ENCODE measurements around the gene ROR2. TPM values are rescaled to one million over a fixed set of nuclear protein-coding genes. Genes with fewer than 3 reads are reported as not detected.

ROR2 gene
- total and polyA plus RNA-seq, 2 of the 13 experiments (the other 11 are each of a cell fraction or from before 2014, with no cell fraction given), result not detected

DNA sequence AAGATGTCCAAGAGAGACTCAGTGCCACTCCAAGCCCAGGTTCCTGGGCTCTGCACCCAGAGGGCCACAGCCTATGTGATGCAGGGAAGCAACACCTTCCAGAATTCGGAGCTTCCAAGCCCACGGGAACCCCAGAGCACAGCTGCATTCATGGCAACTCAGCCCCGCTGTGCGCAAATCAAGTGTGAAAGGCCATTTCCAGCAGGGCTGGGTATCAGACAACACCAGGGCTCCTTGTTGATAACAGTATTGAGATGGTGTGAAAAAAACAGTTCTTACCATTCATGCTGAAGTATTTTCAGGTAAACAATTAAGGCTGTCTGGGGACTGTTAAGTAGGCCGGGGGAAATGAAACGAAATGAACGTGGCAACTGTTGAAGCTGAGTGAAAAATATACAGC, 10.1 kb downstream of the ROR2 start:
- TF ChIP-seq, protein P1, sequence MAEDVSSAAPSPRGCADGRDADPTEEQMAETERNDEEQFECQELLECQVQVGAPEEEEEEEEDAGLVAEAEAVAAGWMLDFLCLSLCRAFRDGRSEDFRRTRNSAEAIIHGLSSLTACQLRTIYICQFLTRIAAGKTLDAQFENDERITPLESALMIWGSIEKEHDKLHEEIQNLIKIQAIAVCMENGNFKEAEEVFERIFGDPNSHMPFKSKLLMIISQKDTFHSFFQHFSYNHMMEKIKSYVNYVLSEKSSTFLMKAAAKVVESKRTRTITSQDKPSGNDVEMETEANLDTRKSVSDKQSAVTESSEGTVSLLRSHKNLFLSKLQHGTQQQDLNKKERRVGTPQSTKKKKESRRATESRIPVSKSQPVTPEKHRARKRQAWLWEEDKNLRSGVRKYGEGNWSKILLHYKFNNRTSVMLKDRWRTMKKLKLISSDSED (CRISPR knock-in tag; IDR thresholded peaks at IDR 0.05), result no peak
- TF ChIP-seq ATF2 (CRISPR knock-in tag; IDR thresholded peaks at IDR 0.05) (no peak), STAG1 (CRISPR knock-in tag; IDR thresholded peaks at IDR 0.05) (no peak)
- intact Hi-C loops (cut with micrococcal nuclease; ENCODE audit: unreplicated experiment), result no loop called here
- H3K36me3 ChIP-seq (replicated peaks in 1 of 2; ENCODE audit: control insufficient read depth in 1 of 2, insufficient read depth in 2 of 2, low read length in 2 of 2), result no peaks in the 10 kb centered on the region
- H3K27me3 ChIP-seq (ENCODE audit: control insufficient read depth in 1 of 2, insufficient read depth in 2 of 2, low read length in 2 of 2), result peaks cover 1 to 28% of the 10 kb centered on the region in 2 experiments; a peak in 3 of 5 replicates
- ChIA-PET CTCF (ENCODE audit: low intra/inter-chr PET ratio, low total read pairs) (no interaction called here), POLR2A (no interaction called here)
- no peaks in the 10 kb centered on the region for H3K79me2 ChIP-seq (ENCODE audit: insufficient read depth, low read length)
- WGBS (ENCODE audit: low lambda C conversion rate), result 45% methylated on average over 7 of the region's 7 CpGs
- DNase-seq (ENCODE audit: low spot score) (no peak), ATAC-seq (no peak), FAIRE-seq (no peak)
- H3K4me3 ChIP-seq (replicated peaks in 1 of 3; ENCODE audit: insufficient read depth in 1 of 3, low read depth in 2 of 3, low read length in 3 of 3), result no peak overlapping the region
- H3K4me1 ChIP-seq (ENCODE audit: insufficient read depth, low read length), result no peaks in the 10 kb centered on the region
- no TSS peak for BruUV-seq (replicated peaks)
- no peaks in the 10 kb centered on the region for H4K20me1 ChIP-seq (ENCODE audit: insufficient read depth, low read length)
- no peak overlapping the region for H2AFZ ChIP-seq (ENCODE audit: low read length)
- H3K9ac ChIP-seq (ENCODE audit: insufficient read depth, low read depth, low read length), result no peak overlapping the region
- H3K27ac ChIP-seq (ENCODE audit: extremely low read length, insufficient read depth, low read length), result no peak overlapping the region
- no peak overlapping the region for H3K4me2 ChIP-seq (ENCODE audit: low read depth, low read length)
- no peaks in the 10 kb centered on the region for H3K9me3 ChIP-seq (ENCODE audit: low read length)
- in situ Hi-C loops (cut with HindIII; ENCODE audit: extremely low pct_ligation_motif_present, low pct_unique_long_range_greater_than_20kb), result no loop called here

DNA sequence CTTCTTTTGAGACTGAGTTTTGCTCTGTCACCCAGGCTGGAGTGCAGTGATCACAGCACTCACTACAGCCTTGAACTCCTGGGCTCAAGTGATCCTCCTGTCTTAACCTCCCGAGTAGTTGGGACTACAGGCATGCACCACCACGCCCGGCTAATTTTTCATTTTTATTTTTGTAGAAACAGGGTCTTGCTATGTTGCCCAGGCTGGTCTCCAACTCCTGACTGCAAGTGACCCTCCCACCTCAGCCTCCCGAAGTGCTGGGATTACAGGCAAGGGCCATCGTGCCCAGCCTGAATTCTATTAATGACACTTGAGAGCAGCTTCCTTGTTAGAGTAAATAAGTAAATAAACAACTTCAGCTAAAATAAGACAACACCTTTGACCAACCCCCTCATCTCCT, 12.3 kb downstream of the ROR2 start:
- no peak overlapping the region for H3K27ac ChIP-seq (ENCODE audit: extremely low read length, insufficient read depth, low read length)
- ChIA-PET CTCF (ENCODE audit: low intra/inter-chr PET ratio, low total read pairs) (no interaction called here), POLR2A (no interaction called here)
- H4K20me1 ChIP-seq (ENCODE audit: insufficient read depth, low read length), result no peaks in the 10 kb centered on the region
- DNase-seq (ENCODE audit: low spot score) (no peak), ATAC-seq (no peak), FAIRE-seq (no peak)
- H2AFZ ChIP-seq (ENCODE audit: low read length), result no peak overlapping the region
- H3K4me1 ChIP-seq (ENCODE audit: insufficient read depth, low read length), result no peaks in the 10 kb centered on the region
- no peak overlapping the region for H3K9ac ChIP-seq (ENCODE audit: insufficient read depth, low read depth, low read length)
- H3K4me3 ChIP-seq (replicated peaks in 1 of 3; ENCODE audit: insufficient read depth in 1 of 3, low read depth in 2 of 3, low read length in 3 of 3), result no peak overlapping the region
- BruUV-seq (replicated peaks), result no TSS peak
- H3K27me3 ChIP-seq (ENCODE audit: control insufficient read depth in 1 of 2, insufficient read depth in 2 of 2, low read length in 2 of 2), result peaks cover 1 to 21% of the 10 kb centered on the region in 2 experiments; a peak in 3 of 5 replicates
- H3K79me2 ChIP-seq (ENCODE audit: insufficient read depth, low read length), result no peaks in the 10 kb centered on the region
- 4% methylated on average over 5 of the region's 5 CpGs for WGBS (ENCODE audit: low lambda C conversion rate)
- intact Hi-C loops (cut with micrococcal nuclease; ENCODE audit: unreplicated experiment) (no loop called here), in situ Hi-C loops (cut with HindIII; ENCODE audit: extremely low pct_ligation_motif_present, low pct_unique_long_range_greater_than_20kb) (no loop called here)
- H3K36me3 ChIP-seq (replicated peaks in 1 of 2; ENCODE audit: control insufficient read depth in 1 of 2, insufficient read depth in 2 of 2, low read length in 2 of 2), result no peaks in the 10 kb centered on the region
- H3K9me3 ChIP-seq (ENCODE audit: low read length), result no peaks in the 10 kb centered on the region
- H3K4me2 ChIP-seq (ENCODE audit: low read depth, low read length), result no peak overlapping the region
- TF ChIP-seq, protein P2, sequence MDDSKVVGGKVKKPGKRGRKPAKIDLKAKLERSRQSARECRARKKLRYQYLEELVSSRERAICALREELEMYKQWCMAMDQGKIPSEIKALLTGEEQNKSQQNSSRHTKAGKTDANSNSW (CRISPR knock-in tag; IDR thresholded peaks at IDR 0.05; ENCODE audit: borderline replicate concordance), result no peak
- no peak for TF ChIP-seq NFE2L2 (IDR thresholded peaks at IDR 0.05; ENCODE audit: low read length)
- no peak for TF ChIP-seq ZNF407 (CRISPR knock-in tag; IDR thresholded peaks at IDR 0.05; ENCODE audit: not compliant biosample characterization)
- no peak for TF ChIP-seq ZNF772 (CRISPR knock-in tag; IDR thresholded peaks at IDR 0.05)
